ENCODE results near the gene SEC23IP. TPM values are rescaled to one million over a fixed set of nuclear protein-coding genes. Genes with fewer than 3 reads are reported as not detected.
A peak's percentile ranks its signal among the peaks of the same experiment; 100 is the strongest.

The SEC23IP gene
- total RNA-seq, 1 donor, result 44.9 TPM

DNA sequence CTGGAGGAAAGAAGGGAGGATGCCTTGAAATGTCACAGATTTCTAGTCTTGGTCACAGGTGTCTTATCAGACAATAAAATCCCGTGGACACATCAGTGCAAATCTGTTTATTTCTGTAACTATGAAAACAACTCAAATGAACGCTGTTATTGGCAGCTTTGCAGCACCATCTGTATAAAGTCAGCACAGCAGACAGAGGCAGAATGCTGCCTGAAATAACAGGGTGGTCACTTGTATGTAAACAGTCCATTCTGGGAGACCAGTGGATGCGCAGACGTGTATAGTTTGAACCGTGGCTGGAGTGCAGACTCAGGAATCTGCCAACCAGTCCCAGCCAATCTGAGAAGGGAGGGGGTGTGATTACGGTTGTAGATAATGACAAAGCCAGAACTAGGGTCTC, 54.8 kb downstream of the SEC23IP start:
- DNase-seq (ENCODE audit: low read depth), result peak; percentile 65
- TF ChIP-seq, protein P1, sequence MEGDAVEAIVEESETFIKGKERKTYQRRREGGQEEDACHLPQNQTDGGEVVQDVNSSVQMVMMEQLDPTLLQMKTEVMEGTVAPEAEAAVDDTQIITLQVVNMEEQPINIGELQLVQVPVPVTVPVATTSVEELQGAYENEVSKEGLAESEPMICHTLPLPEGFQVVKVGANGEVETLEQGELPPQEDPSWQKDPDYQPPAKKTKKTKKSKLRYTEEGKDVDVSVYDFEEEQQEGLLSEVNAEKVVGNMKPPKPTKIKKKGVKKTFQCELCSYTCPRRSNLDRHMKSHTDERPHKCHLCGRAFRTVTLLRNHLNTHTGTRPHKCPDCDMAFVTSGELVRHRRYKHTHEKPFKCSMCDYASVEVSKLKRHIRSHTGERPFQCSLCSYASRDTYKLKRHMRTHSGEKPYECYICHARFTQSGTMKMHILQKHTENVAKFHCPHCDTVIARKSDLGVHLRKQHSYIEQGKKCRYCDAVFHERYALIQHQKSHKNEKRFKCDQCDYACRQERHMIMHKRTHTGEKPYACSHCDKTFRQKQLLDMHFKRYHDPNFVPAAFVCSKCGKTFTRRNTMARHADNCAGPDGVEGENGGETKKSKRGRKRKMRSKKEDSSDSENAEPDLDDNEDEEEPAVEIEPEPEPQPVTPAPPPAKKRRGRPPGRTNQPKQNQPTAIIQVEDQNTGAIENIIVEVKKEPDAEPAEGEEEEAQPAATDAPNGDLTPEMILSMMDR (IDR thresholded peaks at IDR 0.05; ENCODE audit: insufficient read depth, low read depth, low read length), result no peak
- H3K4me3 ChIP-seq (ENCODE audit: low read depth, low read length), result no peak overlapping the region

DNA sequence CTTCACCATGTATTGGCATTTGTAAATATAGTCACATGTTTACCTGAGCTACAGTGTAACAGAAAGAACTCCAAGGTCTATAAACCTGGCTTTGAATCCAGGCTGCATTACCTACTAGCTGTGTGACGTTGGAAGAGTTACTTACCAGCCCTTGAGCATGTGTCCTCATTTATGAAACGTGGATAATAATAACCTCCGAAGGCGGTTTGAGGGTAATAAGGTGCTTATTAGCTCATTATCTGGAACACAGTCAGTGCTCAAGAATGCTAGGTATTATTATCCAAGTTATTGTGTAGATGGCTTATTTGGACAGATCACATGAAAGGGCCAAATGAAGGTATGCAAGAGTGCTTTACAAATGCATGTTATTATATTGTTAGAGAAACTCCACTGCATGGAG, 64.9 kb downstream of the SEC23IP start:
- TF ChIP-seq, protein P1 (IDR thresholded peaks at IDR 0.05; ENCODE audit: insufficient read depth, low read depth, low read length), result no peak
- H3K4me3 ChIP-seq (ENCODE audit: low read depth, low read length), result no peak overlapping the region
- no peak for DNase-seq (ENCODE audit: low read depth)

DNA sequence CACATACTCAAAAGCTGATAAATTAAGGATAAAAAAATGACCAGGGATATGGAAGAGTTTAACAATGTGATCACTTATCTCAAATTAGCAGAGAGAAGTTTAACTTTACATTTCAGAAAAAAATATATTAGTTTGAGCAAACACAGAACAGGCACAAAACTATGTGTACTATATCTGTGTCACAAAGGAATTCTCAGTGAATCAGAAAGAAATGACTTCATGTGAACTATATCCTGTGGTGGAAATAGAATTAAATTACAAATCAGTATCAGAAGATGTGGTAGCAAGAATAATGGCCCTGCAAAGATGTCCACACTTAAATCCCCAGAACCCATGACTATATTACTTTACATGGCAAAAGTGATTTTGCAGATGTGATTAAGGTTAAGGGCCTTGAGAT, 70.3 kb downstream of the SEC23IP start:
- H3K4me3 ChIP-seq (ENCODE audit: low read depth, low read length), result no peak overlapping the region
- no peak for DNase-seq (ENCODE audit: low read depth)
- TF ChIP-seq, protein P1 (IDR thresholded peaks at IDR 0.05; ENCODE audit: insufficient read depth, low read depth, low read length), result no peak

DNA sequence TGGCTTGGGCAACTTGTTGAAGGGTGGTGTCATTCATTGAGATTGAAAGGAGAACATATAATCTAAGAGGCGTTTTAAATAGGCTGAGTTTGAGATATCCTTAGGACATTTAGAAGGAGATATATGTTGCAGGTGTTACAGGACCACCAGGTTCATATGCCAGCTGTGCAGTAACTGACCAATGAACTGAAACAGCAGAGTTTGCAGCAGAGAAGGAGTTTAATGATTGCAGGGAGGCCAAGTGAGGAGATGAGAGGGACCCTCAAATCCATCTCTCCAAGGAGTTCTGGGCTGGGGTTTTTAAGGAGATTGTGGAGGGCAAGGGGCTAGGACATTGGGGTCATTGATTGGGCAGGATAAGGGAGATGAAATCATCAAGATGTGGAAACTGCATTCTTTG, 74.5 kb downstream of the SEC23IP start:
- TF ChIP-seq, protein P1 (IDR thresholded peaks at IDR 0.05; ENCODE audit: insufficient read depth, low read depth, low read length), result no peak

DNA sequence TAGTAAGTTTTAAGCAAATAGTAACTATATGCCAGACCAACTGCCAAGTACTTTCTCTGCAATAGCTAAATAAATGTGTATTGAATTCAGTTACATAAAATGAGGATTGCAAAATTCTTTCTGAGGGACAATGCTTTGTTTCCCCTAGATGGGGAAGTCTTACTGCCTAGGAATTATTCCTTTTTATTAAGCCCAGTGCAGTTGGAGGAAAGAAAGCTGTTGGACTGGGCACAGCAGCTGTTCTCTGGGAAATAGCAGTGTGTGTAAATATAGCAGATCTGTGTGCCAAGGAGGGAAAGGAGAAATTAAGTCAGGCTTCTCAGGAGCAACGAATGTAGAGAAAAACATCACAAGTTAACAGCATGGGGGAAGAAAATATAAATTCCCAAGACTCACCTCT, 77.1 kb downstream of the SEC23IP start:
- no peak overlapping the region for H3K4me3 ChIP-seq (ENCODE audit: low read depth, low read length)
- no peak for DNase-seq (ENCODE audit: low read depth)
- TF ChIP-seq, protein P1 (IDR thresholded peaks at IDR 0.05; ENCODE audit: insufficient read depth, low read depth, low read length), result no peak

More for the DNA sequence above, 74.5 kb downstream of the SEC23IP start:
- H3K4me3 ChIP-seq (ENCODE audit: low read depth, low read length), result no peak overlapping the region
- DNase-seq (ENCODE audit: low read depth), result no peak

DNA sequence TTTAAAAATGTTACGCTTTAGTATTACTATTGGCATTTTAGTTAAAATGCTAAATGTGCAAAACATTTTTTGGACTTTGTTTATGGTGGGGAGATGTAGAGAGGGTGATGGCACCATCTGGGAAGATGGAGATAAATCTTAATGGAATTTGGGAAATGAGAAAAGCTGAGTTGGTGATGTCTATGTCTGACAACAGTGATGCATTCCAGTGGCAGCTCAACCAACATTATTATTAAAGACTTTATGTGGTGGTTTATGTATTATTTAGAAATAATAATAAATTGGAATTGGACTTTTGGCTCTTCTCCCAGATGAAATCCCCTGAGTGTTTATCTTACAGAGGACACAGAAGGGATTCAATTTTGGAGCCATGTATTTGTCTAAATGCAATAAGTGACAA, 77.6 kb downstream of the SEC23IP start:
- no peak overlapping the region for H3K4me3 ChIP-seq (ENCODE audit: low read depth, low read length)
- TF ChIP-seq, protein P1 (IDR thresholded peaks at IDR 0.05; ENCODE audit: insufficient read depth, low read depth, low read length), result no peak
- DNase-seq (ENCODE audit: low read depth), result no peak

DNA sequence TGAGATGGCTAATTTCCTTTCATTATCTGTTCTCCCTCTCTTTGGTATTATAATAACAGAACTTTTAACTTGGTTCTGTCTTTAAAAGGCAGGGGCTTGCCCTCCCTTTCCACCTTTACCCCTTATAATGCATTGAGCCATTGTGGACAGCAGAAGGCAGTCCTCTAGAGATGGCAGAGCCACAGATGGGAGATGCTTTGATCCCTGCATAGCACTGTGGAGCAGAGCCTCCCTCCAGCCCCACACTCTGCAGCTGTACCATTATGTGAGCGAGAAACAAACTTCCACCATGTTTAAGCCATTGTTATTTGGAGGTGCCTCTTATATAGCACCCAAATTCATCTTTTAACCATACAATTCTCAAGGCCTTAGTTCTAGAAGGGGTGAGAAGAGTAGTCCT, 78.4 kb downstream of the SEC23IP start:
- no peak for DNase-seq (ENCODE audit: low read depth)
- TF ChIP-seq, protein P1 (IDR thresholded peaks at IDR 0.05; ENCODE audit: insufficient read depth, low read depth, low read length), result no peak

More for the DNA sequence above, 78.4 kb downstream of the SEC23IP start:
- no peak overlapping the region for H3K4me3 ChIP-seq (ENCODE audit: low read depth, low read length)
